Measurements from ENCODE around the gene FLACC1.

DNA sequence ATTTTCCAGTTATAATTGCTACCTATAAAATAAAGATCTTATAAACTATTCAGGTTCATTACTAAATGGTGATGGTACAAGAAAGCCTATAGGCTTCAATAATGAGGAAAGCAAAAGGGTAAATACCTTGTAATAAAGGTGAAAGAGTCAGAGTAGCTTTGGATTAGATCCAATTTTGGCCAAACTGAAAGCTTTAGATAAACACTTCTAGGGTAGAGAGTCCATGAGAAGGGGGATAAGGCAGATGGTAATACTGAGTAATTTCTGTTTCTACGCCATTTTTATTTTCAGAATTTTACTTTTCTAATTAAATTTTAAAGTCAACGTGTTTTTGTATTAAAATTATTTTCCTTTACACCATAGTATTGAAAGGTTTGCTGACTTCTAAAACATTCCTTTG is 87.4 kb downstream of the FLACC1 start:
- TF ChIP-seq PRRX2 (CRISPR knock-in tag; IDR thresholded peaks at IDR 0.05) (no peak), MXD4 (CRISPR knock-in tag; IDR thresholded peaks at IDR 0.05; ENCODE audit: borderline replicate concordance) (no peak), ZNF232 (CRISPR knock-in tag; IDR thresholded peaks at IDR 0.05) (no peak), SMAD4 (CRISPR knock-in tag; IDR thresholded peaks at IDR 0.05) (no peak), ETV6 (CRISPR knock-in tag; IDR thresholded peaks at IDR 0.05) (no peak)
- TF ChIP-seq, protein P1, sequence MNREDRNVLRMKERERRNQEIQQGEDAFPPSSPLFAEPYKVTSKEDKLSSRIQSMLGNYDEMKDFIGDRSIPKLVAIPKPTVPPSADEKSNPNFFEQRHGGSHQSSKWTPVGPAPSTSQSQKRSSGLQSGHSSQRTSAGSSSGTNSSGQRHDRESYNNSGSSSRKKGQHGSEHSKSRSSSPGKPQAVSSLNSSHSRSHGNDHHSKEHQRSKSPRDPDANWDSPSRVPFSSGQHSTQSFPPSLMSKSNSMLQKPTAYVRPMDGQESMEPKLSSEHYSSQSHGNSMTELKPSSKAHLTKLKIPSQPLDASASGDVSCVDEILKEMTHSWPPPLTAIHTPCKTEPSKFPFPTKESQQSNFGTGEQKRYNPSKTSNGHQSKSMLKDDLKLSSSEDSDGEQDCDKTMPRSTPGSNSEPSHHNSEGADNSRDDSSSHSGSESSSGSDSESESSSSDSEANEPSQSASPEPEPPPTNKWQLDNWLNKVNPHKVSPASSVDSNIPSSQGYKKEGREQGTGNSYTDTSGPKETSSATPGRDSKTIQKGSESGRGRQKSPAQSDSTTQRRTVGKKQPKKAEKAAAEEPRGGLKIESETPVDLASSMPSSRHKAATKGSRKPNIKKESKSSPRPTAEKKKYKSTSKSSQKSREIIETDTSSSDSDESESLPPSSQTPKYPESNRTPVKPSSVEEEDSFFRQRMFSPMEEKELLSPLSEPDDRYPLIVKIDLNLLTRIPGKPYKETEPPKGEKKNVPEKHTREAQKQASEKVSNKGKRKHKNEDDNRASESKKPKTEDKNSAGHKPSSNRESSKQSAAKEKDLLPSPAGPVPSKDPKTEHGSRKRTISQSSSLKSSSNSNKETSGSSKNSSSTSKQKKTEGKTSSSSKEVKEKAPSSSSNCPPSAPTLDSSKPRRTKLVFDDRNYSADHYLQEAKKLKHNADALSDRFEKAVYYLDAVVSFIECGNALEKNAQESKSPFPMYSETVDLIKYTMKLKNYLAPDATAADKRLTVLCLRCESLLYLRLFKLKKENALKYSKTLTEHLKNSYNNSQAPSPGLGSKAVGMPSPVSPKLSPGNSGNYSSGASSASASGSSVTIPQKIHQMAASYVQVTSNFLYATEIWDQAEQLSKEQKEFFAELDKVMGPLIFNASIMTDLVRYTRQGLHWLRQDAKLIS (CRISPR knock-in tag; IDR thresholded peaks at IDR 0.05; ENCODE audit: borderline replicate concordance), result no peak
- TF ChIP-seq, protein P2, sequence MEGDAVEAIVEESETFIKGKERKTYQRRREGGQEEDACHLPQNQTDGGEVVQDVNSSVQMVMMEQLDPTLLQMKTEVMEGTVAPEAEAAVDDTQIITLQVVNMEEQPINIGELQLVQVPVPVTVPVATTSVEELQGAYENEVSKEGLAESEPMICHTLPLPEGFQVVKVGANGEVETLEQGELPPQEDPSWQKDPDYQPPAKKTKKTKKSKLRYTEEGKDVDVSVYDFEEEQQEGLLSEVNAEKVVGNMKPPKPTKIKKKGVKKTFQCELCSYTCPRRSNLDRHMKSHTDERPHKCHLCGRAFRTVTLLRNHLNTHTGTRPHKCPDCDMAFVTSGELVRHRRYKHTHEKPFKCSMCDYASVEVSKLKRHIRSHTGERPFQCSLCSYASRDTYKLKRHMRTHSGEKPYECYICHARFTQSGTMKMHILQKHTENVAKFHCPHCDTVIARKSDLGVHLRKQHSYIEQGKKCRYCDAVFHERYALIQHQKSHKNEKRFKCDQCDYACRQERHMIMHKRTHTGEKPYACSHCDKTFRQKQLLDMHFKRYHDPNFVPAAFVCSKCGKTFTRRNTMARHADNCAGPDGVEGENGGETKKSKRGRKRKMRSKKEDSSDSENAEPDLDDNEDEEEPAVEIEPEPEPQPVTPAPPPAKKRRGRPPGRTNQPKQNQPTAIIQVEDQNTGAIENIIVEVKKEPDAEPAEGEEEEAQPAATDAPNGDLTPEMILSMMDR (IDR thresholded peaks at IDR 0.05), result no peak
- TF ChIP-seq, protein P3, sequence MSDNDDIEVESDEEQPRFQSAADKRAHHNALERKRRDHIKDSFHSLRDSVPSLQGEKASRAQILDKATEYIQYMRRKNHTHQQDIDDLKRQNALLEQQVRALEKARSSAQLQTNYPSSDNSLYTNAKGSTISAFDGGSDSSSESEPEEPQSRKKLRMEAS (CRISPR knock-in tag; IDR thresholded peaks at IDR 0.05), result no peak
